GM12878 (cell line): ENCODE measurements around the gene PPP1CC.

Experiments used
- ETV6 ChIP-seq, 2 experiments: fragments of 450-650 bp in 1 of 2; IDR thresholded peaks in 1 of 2; conservative IDR thresholded peaks in 1 of 2; 2 replicates each; pipeline ENCODE4 v1.6.1; 2014; ENCODE audit warnings: antibody characterized with exemption in 1 of 2, borderline replicate concordance in 1 of 2, low read depth in 1 of 2, mild to moderate bottlenecking in 1 of 2, moderate library complexity in 1 of 2
- HDAC2 ChIP-seq: fragments of 200-600 bp; sonication (generic); IDR thresholded peaks from 2 replicates; pipeline ENCODE4 v1.6.1; 2017
- IKZF1 ChIP-seq: fragments of 450-650 bp; conservative IDR thresholded peaks from 2 replicates; pipeline ENCODE4 v1.6.1; 2017; ENCODE audit warnings: antibody characterized with exemption, mild to moderate bottlenecking
- POLR2AphosphoS5 ChIP-seq: IDR thresholded peaks from 2 replicates; pipeline ENCODE4 v1.6.1; 2011; ENCODE audit warnings: mild to moderate bottlenecking, low read length, inconsistent platforms
- TF ChIP-seq, protein P1 (sequence below): fragments of 450-650 bp; IDR thresholded peaks from 2 replicates; pipeline ENCODE4 v1.6.1; 2017; ENCODE audit warnings: borderline replicate concordance
- TF ChIP-seq, protein P2 (sequence below): IDR thresholded peaks from 2 replicates; pipeline ENCODE4 v1.6.1; 2012; ENCODE audit warnings: low read depth, low read length, improper control_type of control experiment

DNA sequence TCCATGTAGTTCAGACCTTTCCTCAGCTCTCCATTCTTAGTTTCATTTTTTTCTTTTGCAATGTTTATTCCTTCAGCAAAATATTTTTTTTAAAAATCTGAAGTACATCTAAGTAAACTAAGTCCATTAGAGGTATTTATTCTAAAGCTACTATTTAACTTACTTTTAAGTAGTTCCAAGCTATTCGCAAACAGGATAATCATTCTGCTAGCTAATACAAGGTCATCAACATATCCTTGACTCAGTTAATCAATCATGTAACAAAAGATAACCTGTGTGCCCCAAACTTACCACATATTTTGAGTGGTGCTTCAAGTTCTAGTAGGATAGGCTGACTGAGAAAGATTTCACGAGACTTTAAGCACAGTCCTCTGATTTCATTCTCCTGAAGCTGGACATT lies 11.2 kb downstream of the PPP1CC start:
- TF ChIP-seq HDAC2, result no peak
- TF ChIP-seq, protein P1, sequence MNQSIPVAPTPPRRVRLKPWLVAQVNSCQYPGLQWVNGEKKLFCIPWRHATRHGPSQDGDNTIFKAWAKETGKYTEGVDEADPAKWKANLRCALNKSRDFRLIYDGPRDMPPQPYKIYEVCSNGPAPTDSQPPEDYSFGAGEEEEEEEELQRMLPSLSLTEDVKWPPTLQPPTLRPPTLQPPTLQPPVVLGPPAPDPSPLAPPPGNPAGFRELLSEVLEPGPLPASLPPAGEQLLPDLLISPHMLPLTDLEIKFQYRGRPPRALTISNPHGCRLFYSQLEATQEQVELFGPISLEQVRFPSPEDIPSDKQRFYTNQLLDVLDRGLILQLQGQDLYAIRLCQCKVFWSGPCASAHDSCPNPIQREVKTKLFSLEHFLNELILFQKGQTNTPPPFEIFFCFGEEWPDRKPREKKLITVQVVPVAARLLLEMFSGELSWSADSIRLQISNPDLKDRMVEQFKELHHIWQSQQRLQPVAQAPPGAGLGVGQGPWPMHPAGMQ, result no peak
- no peak for TF ChIP-seq IKZF1
- no peak for TF ChIP-seq ETV6 (conservative IDR thresholded peaks at IDR 0.05 in 1 of 2, IDR thresholded peaks at IDR 0.05 in 1 of 2; ENCODE audit: borderline replicate concordance in 1 of 2, low read depth in 1 of 2)
- TF ChIP-seq, protein P2, sequence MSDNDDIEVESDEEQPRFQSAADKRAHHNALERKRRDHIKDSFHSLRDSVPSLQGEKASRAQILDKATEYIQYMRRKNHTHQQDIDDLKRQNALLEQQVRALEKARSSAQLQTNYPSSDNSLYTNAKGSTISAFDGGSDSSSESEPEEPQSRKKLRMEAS, result no peak
- TF ChIP-seq POLR2AphosphoS5, result no peak
